Neural cell (in vitro differentiated cells): ENCODE results near the gene ZNF281. TPM values are rescaled to one million over a fixed set of nuclear protein-coding genes. Genes with fewer than 3 reads are reported as not detected.

Experiments
- H2AFZ ChIP-seq: fragments of 200-600, 300-800 bp; sonication (generic), shearing (Covaris generic); 2 replicates; pipeline ENCODE4 v1.6.0; 2014; ENCODE audit warnings: low read depth, mild to moderate bottlenecking, antibody characterized with exemption, low read length, moderate library complexity
- H3F3A ChIP-seq: fragments of 200-600 bp; shearing (Covaris generic); 2 replicates; pipeline ENCODE4 v1.6.1; 2016; ENCODE audit warnings: mild to moderate bottlenecking, moderate library complexity, mixed read lengths, antibody characterized with exemption, low read length; ENCODE audit not compliant: insufficient read depth, poor library complexity, severe bottlenecking
- H3K27ac ChIP-seq: fragments of 200-600, 300-800 bp; sonication (generic), shearing (Covaris generic); 2 replicates; pipeline ENCODE4 v1.5.1; 2014; ENCODE audit warnings: mild to moderate bottlenecking, low read length, moderate library complexity
- H3K27me3 ChIP-seq: fragments of 300-800, 200-600 bp; sonication (generic), shearing (Covaris generic); 2 replicates; pipeline ENCODE4 v1.6.0; 2014; ENCODE audit warnings: mild to moderate bottlenecking, low read depth, low read length, moderate library complexity; ENCODE audit not compliant: insufficient read depth
- H3K36me3 ChIP-seq: fragments of 300-800, 200-600 bp; sonication (generic), shearing (Covaris generic); 2 replicates; pipeline ENCODE4 v1.5.1; 2014; ENCODE audit warnings: mild to moderate bottlenecking, antibody characterized with exemption, low read length, moderate library complexity; ENCODE audit not compliant: insufficient read depth
- H3K4me2 ChIP-seq: fragments of 300-800, 200-600 bp; sonication (generic), shearing (Covaris generic); 2 replicates; pipeline ENCODE4 v1.6.0; 2014; ENCODE audit warnings: mild to moderate bottlenecking, low read length
- H3K4me3 ChIP-seq: fragments of 300-800, 200-600 bp; sonication (generic), shearing (Covaris generic); 2 replicates; pipeline ENCODE4 v1.5.1; 2014; ENCODE audit warnings: mild to moderate bottlenecking, low read length, moderate library complexity
- H3K79me2 ChIP-seq: fragments of 200-600 bp; shearing (Covaris generic); replicated peaks from 2 replicates; pipeline ENCODE4 v1.6.0; 2014; ENCODE audit warnings: mild to moderate bottlenecking, low read length, moderate library complexity; ENCODE audit not compliant: insufficient read depth
- H3K9ac ChIP-seq: fragments of 300-800, 200-600 bp; sonication (generic), shearing (Covaris generic); 2 replicates; pipeline ENCODE4 v1.6.1; 2016; ENCODE audit warnings: mild to moderate bottlenecking, low read length, mixed read lengths
- H3K9me2 ChIP-seq: fragments of 200-600 bp; shearing (Covaris generic); 2 replicates; pipeline ENCODE4 v1.6.1; 2016; ENCODE audit warnings: mild to moderate bottlenecking, low read length, mixed read lengths; ENCODE audit not compliant: insufficient read depth
- H3K9me3 ChIP-seq: fragments of 200-600, 300-800 bp; sonication (generic), shearing (Covaris generic); 2 replicates; pipeline ENCODE4 v1.6.1; 2016; ENCODE audit warnings: mild to moderate bottlenecking, mixed run types, low read length, moderate library complexity, mixed read lengths
- H4K20me1 ChIP-seq: fragments of 200-600 bp; shearing (Covaris generic); 2 replicates; pipeline ENCODE4 v1.6.1; 2016; ENCODE audit warnings: mild to moderate bottlenecking, mixed run types; ENCODE audit not compliant: insufficient read depth
- CTCF ChIP-seq: fragments of 450-650 bp; IDR thresholded peaks from 2 replicates; pipeline ENCODE4 v1.5.1; 2014; ENCODE audit warnings: antibody characterized with exemption, mild to moderate bottlenecking, moderate library complexity; ENCODE audit not compliant: poor library complexity, severe bottlenecking
- EP300 ChIP-seq: fragments of 450-650 bp; conservative IDR thresholded peaks from 2 replicates; pipeline ENCODE4 v1.6.1; 2014; ENCODE audit warnings: antibody characterized with exemption, mild to moderate bottlenecking, moderate library complexity; ENCODE audit not compliant: poor library complexity, severe bottlenecking
- EZH2 ChIP-seq: fragments of 200-600, 300-800 bp; shearing (Covaris generic), sonication (generic); IDR thresholded peaks from 2 replicates; pipeline ENCODE4 v1.6.1; 2014; ENCODE audit warnings: antibody characterized with exemption, low read length, borderline replicate concordance, mild to moderate bottlenecking; ENCODE audit not compliant: insufficient read depth, poor library complexity, severe bottlenecking
- MXI1 ChIP-seq: fragments of 450-650 bp; conservative IDR thresholded peaks from 2 replicates; pipeline ENCODE4 v1.6.1; 2014; ENCODE audit warnings: antibody characterized with exemption, mild to moderate bottlenecking; ENCODE audit not compliant: poor library complexity, severe bottlenecking
- POLR2AphosphoS5 ChIP-seq: IDR thresholded peaks from 2 replicates; pipeline ENCODE4 v1.6.1; 2012
- RAD21 ChIP-seq: fragments of 450-650 bp; conservative IDR thresholded peaks from 2 replicates; pipeline ENCODE4 v1.6.1; 2014; ENCODE audit warnings: antibody characterized with exemption, mild to moderate bottlenecking, moderate library complexity
- SMC3 ChIP-seq: fragments of 450-650 bp; conservative IDR thresholded peaks from 2 replicates; pipeline ENCODE4 v1.6.1; 2014; ENCODE audit warnings: antibody characterized with exemption, mild to moderate bottlenecking, moderate library complexity; ENCODE audit not compliant: poor library complexity
- TAF1 ChIP-seq: IDR thresholded peaks from 2 replicates; pipeline ENCODE4 v1.6.1; 2012; ENCODE audit warnings: low read depth
- polyA plus RNA-seq: library from polyadenylated mRNA; depleted of rRNA; stranded (reverse); fragments of >200 nt; gene quantifications from 2 replicates; pipeline ENCODE4 v1.2.3, GENCODE V29; 2014
- TF ChIP-seq, protein P1 (sequence below): IDR thresholded peaks from 2 replicates; pipeline ENCODE4 v1.6.1; 2012; ENCODE audit warnings: borderline replicate concordance

ZNF281 gene
- polyA plus RNA-seq, 1 donor from 2014 or later = 23.9 TPM

GRCh38 chr1:200444478-200444877 lies 34.6 kb upstream of the ZNF281 start:
- H3K27ac ChIP-seq = no peak overlapping the region
- H3K9ac ChIP-seq = no peak overlapping the region
- H3F3A ChIP-seq = no peaks in the 10 kb centered on the region
- H3K36me3 ChIP-seq = no peaks in the 10 kb centered on the region
- H4K20me1 ChIP-seq = no peaks in the 10 kb centered on the region
- H3K4me3 ChIP-seq = no peak overlapping the region
- H3K4me2 ChIP-seq = no peak overlapping the region
- H2AFZ ChIP-seq = no peak overlapping the region
- H3K79me2 ChIP-seq = no peaks in the 10 kb centered on the region
- no peaks in the 10 kb centered on the region for H3K9me3 ChIP-seq
- no peak for TF ChIP-seq SMC3
- no peak for TF ChIP-seq CTCF
- TF ChIP-seq, protein P1, sequence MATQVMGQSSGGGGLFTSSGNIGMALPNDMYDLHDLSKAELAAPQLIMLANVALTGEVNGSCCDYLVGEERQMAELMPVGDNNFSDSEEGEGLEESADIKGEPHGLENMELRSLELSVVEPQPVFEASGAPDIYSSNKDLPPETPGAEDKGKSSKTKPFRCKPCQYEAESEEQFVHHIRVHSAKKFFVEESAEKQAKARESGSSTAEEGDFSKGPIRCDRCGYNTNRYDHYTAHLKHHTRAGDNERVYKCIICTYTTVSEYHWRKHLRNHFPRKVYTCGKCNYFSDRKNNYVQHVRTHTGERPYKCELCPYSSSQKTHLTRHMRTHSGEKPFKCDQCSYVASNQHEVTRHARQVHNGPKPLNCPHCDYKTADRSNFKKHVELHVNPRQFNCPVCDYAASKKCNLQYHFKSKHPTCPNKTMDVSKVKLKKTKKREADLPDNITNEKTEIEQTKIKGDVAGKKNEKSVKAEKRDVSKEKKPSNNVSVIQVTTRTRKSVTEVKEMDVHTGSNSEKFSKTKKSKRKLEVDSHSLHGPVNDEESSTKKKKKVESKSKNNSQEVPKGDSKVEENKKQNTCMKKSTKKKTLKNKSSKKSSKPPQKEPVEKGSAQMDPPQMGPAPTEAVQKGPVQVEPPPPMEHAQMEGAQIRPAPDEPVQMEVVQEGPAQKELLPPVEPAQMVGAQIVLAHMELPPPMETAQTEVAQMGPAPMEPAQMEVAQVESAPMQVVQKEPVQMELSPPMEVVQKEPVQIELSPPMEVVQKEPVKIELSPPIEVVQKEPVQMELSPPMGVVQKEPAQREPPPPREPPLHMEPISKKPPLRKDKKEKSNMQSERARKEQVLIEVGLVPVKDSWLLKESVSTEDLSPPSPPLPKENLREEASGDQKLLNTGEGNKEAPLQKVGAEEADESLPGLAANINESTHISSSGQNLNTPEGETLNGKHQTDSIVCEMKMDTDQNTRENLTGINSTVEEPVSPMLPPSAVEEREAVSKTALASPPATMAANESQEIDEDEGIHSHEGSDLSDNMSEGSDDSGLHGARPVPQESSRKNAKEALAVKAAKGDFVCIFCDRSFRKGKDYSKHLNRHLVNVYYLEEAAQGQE = no peak
- TF ChIP-seq POLR2AphosphoS5 = no peak
- TF ChIP-seq MXI1 = no peak
- no peak for TF ChIP-seq EP300
- no peak for TF ChIP-seq TAF1
- TF ChIP-seq EZH2 = no peak
- TF ChIP-seq RAD21 = no peak
- H3K9me2 ChIP-seq = no peaks in the 10 kb centered on the region
- H3K27me3 ChIP-seq = no peaks in the 10 kb centered on the region

GRCh38 chr1:200443860-200444259 lies 34.0 kb upstream of the ZNF281 start:
- Histone ChIP-seq H3K27ac (no peak overlapping the region), H3K9ac (no peak overlapping the region), H3K9me2 (no peaks in the 10 kb centered on the region), H3K4me3 (no peak overlapping the region), H3F3A (no peaks in the 10 kb centered on the region), H3K36me3 (no peaks in the 10 kb centered on the region), H3K79me2 (no peaks in the 10 kb centered on the region), H3K9me3 (no peaks in the 10 kb centered on the region), H3K27me3 (no peaks in the 10 kb centered on the region), H3K4me2 (no peak overlapping the region), H4K20me1 (no peaks in the 10 kb centered on the region), H2AFZ (no peak overlapping the region)
- TF ChIP-seq, protein P1 = no peak
- TF ChIP-seq EZH2 (no peak), POLR2AphosphoS5 (no peak), SMC3 (no peak), RAD21 (no peak), EP300 (no peak), CTCF (no peak), MXI1 (no peak), TAF1 (no peak)
